ENCODE measurements around the gene CTDSPL.

CTDSPL gene

GRCh38 chr3:37992271-37993066 is 130.8 kb downstream of the CTDSPL start:
- H3K27ac ChIP-seq: peak overlapping the region in 6 of 21 experiments; percentile 27 to 97 (median 88)
- H3K4me3 ChIP-seq: no peak overlapping the region

- Histone ChIP-seq H3K4me3 (no peak overlapping the region), H3K27ac (peak overlapping the region in 9 of 21 experiments; percentile 84 to 97 (median 90))
Observed at GRCh38 chr3:37993067-37993455, 131.4 kb downstream of the CTDSPL start.

GRCh38 chr3:37993460-37993819 is 131.8 kb downstream of the CTDSPL start:
- H3K4me3 ChIP-seq: peak overlapping the region; percentile 44 to 77 (median 56)
- peak overlapping the region in 20 of 21 experiments; percentile 63 to 97 (median 90) for H3K27ac ChIP-seq

DNA sequence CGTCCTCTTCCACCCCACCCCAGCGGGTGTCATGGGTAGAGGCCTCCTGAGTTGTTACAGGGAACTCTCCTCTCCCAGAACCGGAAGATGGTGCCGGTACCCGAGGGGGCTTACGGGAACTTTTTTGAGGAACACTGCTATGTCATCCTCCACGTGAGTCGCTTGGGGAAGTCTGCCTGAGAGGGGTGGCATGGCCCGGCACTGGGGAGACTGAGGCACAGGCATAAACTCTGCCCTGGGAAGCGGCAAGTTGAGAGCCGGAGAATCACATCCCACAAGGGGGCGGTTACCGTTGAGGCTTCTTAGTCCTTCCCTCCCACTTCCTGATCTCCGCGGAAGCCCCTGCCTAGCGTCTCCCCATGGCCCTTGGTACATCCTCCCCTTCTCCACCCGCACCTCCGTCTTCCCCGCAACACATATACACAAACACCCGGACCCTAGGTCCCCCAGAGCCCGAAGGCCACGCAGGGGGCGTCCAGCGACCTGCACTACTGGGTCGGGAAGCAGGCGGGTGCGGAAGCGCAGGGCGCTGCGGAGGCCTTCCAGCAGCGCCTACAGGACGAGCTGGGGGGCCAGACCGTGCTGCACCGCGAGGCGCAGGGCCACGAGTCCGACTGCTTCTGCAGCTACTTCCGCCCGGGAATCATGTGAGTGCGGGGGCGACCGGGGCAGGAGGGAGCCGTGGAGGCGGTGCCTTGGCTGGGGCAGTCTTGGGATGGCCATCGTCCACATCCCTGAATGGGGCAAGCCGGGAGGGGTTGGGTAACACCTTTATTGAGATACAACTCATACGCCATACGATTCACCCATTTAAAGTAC is 132.3 kb downstream of the CTDSPL start:
- peak overlapping the region; percentile 44 to 77 (median 56) for H3K4me3 ChIP-seq
- H3K27ac ChIP-seq: peak overlapping the region in 20 of 21 experiments; percentile 63 to 97 (median 90)

DNA sequence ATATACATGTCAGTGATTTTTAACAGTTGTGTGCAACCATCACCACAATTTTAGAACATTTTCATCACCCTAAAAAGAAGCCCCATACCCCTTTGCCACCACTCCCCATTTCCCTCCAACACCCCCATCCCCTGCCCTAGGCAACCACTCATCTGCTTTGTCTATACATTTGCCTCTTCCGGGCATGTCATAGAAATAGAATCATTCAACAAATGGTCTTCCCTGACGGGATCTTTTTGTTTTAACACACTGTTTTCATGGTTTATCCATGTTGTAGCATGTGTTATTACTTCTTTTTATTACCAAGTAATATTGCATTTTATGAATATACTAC is 132.9 kb downstream of the CTDSPL start:
- Histone ChIP-seq H3K4me3 (peak overlapping the region; percentile 44 to 77 (median 56)), H3K27ac (peak overlapping the region in 19 of 21 experiments; percentile 63 to 97 (median 90))

DNA sequence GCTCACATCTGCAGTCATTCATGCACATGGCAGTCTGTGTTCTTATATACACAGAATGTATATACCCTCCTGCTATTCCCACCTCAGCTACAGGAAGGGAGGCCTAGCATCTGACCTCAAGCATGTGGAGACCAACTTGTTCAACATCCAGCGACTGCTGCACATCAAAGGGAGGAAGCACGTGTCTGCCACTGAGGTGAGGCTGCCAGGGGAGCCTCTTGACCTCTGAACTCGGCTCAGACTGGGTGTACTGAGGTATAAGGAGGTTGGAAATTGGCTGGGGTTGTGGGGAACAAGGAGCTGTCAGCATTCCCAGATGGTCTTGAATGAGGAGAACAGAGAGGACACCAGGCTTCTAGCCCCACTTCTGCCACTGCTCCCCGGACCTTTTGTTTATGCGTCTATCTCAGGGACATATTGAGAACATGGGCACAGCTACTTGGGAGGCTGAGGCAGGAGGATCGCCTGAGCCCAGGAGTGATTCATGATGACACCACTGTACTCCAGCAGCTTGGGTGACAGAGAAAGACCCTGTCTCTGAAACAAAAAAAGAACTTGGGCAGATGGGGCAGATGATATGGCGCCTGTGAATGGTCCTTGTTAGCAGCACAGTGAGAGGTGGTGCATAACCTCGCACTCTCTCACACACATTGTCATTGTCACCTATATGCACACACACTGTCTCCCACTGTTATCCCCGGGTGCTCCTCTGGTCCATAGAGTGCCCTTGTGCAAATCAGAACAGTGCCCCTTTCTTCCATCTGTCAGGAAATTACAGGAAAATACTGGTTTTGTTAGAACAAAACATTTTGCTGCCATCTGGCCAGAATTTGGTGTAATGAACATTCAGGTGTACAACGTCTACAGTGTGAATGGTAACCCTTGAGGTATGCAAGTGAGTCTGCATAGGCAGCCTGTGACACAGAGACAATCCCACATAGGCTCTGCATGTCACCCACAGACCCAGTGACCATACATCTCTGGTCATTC is 134.3 kb downstream of the CTDSPL start:
- H3K4me3 ChIP-seq: no peak overlapping the region
- H3K27ac ChIP-seq: peak overlapping the region in 1 of 21 experiments; percentile 14

DNA sequence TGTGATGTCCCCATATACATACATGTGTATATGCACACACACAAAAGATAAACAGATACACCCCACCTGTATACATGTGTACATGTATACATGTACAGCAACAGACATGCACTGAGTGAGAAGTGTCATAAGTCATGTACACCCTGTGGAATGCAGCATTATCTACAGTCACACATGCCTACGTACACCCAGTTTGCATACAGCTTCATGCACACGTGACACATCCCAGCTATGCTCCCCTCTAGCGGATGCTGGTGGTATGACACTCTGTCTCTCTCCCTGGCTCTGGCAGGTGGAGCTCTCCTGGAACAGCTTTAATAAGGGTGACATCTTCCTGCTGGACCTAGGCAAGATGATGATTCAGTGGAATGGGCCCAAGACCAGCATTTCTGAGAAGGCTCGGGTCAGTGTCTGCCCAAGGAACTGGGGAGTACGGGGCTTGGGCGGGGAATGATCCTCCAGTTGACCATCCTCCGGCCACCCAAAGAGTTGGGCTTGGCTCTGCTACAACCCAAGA is 135.2 kb downstream of the CTDSPL start:
- Histone ChIP-seq H3K27ac (peak overlapping the region in 1 of 21 experiments; percentile 97), H3K4me3 (no peak overlapping the region)

DNA sequence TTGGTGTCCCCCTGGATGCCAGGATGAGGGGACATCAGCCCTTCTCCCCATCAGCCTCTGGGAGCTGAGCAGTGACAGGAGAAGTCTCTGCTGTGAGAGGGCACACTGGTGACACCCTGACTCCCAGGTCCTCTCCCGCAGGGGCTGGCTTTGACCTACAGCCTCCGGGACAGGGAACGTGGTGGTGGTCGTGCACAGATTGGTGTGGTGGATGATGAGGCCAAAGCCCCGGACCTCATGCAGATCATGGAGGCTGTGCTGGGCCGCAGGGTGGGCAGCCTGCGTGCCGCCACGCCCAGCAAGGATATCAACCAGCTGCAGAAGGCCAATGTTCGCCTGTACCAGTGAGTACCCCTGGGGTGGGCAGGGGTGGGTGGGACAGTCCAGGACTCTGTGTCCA is 135.7 kb downstream of the CTDSPL start:
- H3K27ac ChIP-seq: peak overlapping the region in 6 of 21 experiments; percentile 83 to 97 (median 90)
- H3K4me3 ChIP-seq: no peak overlapping the region

DNA sequence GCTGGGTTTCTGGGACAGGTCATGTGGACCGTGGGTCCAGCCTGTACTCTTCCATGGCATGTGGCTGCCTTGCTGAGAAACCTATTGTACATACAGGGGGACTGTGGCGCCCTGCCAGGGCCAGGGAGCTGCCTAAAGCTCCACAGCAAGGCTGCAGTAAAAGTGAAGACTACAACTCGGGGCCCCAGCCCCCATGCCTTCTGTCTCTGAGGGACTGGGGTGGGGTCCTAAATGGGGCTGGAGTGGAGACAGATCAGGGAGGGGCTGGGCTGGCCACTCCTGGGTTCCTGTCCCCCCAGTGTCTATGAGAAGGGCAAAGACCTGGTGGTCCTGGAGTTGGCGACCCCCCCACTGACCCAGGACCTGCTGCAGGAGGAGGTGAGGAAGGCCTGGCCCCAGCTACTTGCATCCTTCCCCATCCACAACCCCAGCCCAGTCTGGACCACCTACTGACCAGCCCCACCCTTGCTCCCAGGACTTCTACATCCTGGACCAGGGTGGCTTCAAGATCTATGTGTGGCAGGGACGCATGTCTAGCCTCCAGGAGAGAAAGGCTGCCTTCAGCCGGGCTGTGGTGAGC is 136.2 kb downstream of the CTDSPL start:
- Histone ChIP-seq H3K27ac (peak overlapping the region; percentile 14 to 97 (median 89)), H3K4me3 (peak overlapping the region in 1 of 7 experiments; percentile 36)

- Histone ChIP-seq H3K4me3 (no peak overlapping the region), H3K27ac (peak overlapping the region in 2 of 21 experiments; percentile 14 to 97)
Observed at GRCh38 chr3:37999836-38000235, 138.2 kb downstream of the CTDSPL start.

- Histone ChIP-seq H3K27ac (peak overlapping the region in 1 of 21 experiments; percentile 14), H3K4me3 (no peak overlapping the region)
Observed at GRCh38 chr3:38000242-38000916, 138.7 kb downstream of the CTDSPL start.

DNA sequence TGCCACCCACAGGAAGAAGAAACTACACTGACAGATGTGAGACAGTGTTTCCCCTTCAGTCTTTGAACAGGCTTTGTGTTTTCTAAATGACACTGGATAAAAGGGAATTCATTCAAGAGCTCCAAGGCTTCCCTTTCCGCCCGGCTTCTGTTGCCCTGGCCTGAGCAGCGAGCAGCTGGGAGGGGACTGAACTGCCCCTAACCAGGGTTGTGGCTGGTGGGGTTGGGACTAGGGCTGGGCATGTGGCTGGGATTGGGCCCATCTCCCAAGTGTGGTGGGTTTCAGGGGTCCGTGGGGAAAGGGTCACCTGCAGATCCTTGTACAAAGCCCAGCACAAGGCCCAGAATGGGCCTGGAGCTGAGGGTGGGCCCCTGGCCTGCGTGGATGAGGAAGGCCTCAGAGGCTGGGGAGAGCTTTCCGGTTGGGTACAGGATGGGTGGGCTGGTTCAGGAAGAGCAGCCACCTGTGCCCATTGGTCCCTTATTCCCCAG is 139.3 kb downstream of the CTDSPL start:
- H3K4me3 ChIP-seq: no peak overlapping the region
- no peak overlapping the region for H3K27ac ChIP-seq

- Histone ChIP-seq H3K4me3 (no peak overlapping the region), H3K27ac (no peak overlapping the region)
Observed at GRCh38 chr3:38001456-38002081, 139.9 kb downstream of the CTDSPL start.

- no peak overlapping the region for H3K4me3 ChIP-seq
- H3K27ac ChIP-seq: peak overlapping the region in 2 of 21 experiments; percentile 13 to 35
Observed at GRCh38 chr3:38002291-38002876, 140.7 kb downstream of the CTDSPL start.

DNA sequence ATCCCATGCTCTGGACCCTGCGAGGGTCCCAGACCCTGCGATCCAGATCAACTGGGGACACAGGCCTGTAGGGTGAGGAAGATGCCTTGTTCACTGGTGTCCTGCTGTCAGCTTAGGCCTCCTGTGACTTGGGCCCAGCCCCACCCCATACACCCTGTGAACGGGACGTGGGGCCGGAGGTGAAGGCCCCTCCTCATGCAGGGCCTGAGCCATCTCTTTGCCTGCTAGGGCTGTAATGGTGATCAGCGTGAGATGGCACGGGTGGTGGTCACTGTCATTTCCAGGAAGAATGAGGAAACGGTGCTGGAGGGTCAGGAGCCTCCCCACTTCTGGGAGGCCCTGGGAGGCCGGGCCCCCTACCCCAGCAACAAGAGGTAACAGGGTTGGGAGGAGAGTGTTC is 141.3 kb downstream of the CTDSPL start:
- H3K4me3 ChIP-seq: no peak overlapping the region
- peak overlapping the region in 4 of 21 experiments; percentile 13 to 69 (median 42) for H3K27ac ChIP-seq

DNA sequence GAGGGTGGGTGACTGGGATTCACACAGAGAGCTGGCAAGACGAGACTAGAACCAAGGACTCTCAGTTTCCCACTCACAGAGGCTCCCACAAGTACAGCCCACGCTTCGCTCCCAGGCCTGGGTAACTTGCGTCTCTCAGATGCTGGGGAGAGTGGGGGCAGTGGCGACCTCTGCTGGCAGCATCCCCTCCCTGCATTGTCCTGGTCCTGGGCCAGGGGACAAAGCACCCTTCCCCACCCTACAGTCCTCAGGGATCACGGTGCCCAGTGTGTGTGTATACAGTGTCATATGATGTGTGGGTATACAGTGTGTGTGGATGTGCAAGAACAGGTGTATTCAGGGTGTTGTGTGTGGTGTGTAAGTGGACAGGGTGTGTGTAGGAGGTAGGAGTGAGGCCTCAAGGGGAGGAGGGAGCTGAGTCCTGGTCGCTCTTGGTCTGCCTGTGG is 141.7 kb downstream of the CTDSPL start:
- peak overlapping the region in 9 of 21 experiments; percentile 4 to 69 (median 35) for H3K27ac ChIP-seq

DNA sequence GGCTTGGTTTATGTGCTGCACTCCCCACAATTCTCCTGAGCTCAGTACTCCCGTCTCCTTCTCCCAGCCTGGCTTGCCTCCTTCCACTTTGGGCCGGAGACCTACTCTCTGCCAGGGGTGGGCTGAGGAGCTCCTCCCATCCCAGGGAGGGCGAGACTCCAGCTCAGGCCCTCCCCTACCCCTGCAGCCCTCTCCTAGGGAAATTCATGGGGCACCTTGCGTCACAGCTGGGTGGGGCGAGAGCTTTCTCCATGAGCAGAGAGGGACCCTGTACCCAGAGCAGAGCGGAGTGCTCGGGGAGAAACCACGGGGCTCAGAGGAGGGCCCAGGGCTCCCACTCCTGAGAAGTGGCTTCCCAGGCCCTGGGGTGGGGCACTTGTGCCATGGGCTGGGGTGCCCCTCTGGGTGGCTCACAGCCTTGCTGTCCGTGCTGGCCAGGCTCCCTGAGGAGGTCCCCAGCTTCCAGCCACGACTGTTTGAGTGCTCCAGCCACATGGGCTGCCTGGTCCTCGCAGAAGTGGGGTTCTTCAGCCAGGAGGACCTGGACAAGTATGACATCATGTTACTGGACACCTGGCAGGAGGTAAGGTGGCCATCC is 142.2 kb downstream of the CTDSPL start:
- H3K27ac ChIP-seq: peak overlapping the region in 12 of 21 experiments; percentile 4 to 69 (median 27)
- H3K4me3 ChIP-seq: no peak overlapping the region

More for the DNA sequence above, 141.7 kb downstream of the CTDSPL start:
- no peak overlapping the region for H3K4me3 ChIP-seq

Measured in skin epidermis (tissue), 12 donors.